K562 treated with DMSO at 1 percent for 24 hours (cell line): ENCODE results near the gene NPAS4. TPM values are rescaled to one million over a fixed set of nuclear protein-coding genes. Genes with fewer than 3 reads are reported as not detected.

Experiments used
- total RNA-seq: library from RNA; unstranded; fragments of 300-600 nt; gene quantifications from 2 replicates; pipeline ENCODE4 v1.2.3, GENCODE V29; 2022; ENCODE audit warnings: low read depth; ENCODE audit not compliant: insufficient read depth

NPAS4 gene
- total RNA-seq: not detected in 2 replicates

DNA sequence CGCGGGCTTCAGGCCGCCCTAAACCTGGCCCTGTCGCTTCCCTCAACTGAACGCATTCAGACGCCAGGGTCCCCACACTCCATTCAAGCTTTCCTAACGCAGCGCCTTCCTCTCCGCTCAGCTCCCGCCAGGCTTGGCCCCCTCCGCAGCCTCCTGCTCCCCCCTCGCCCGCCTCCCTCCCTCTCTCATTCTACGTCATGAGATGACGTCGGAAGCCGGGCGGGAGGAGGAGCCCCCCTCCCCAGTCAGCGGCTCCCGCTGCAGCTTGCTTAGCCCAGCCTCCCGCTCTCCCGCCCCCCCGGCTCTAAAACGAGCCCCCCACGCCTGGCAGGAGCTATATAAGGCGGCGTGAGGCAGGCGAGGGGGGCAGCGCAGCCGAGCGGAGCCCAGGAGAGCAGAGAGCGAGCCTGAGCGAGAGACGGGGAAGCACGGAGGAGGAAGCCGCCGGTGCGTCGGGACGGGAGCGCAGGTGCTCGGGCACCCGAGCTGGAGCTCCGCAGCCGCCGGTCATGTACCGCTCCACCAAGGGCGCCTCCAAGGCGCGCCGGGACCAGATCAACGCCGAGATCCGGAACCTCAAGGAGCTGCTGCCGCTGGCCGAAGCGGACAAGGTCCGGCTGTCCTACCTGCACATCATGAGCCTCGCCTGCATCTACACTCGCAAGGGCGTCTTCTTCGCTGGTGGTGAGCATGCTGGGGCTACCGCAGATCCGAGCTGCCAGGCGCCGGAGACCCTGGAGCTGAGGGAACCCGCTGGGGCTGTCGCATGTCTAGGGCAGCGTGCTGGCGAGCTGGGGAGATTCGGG is at the start of gene NPAS4:
NPAS4 (plus strand) TSS at position 365 of the 806 bp plus-strand sequence; CDS start at position 510, 145 bp downstream.

DNA sequence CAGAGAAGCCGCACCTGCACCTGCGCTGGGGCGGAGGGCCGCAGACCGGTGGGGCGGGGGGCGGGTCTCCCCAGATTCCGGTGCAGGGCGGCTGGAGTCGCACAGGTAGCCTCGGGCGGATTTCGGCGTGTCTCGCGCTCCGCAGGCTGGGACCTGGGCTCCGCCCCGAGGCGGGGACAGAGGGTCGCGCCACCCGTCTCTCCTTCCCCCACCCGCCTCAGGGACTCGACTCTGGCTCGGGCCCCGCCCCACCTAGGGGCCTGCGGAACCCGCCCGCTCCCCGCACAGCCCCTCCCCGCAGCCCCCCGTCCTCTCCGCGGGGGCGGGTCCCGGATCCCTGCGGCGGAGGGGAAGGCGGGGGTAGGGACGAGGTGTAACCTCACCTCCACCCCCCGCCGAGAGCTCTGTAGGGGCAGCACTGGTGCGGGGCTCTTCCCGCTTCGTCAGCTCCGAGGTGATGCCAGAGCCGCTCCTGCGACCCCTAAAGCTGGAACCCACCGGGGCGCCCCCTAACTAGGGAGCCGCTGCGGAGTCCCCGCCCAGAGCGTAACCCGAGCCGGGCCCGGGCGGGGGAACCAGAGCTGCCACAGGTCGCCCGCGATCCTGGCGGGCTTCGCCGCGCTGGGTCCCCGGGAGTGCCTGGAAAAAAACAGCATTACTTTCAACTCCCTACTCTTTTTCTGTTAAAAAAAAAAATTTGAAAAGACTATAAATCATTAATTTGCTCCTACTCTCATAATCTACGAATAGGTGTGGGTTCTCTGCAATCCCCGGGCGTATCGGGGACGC is 49.0 kb upstream of the NPAS4 start, which contains the start of gene SLC29A2:
SLC29A2 (minus strand) TSS at position 134 of the 789 bp plus-strand sequence. CDS start 169 bp downstream, outside the sequence.

DNA sequence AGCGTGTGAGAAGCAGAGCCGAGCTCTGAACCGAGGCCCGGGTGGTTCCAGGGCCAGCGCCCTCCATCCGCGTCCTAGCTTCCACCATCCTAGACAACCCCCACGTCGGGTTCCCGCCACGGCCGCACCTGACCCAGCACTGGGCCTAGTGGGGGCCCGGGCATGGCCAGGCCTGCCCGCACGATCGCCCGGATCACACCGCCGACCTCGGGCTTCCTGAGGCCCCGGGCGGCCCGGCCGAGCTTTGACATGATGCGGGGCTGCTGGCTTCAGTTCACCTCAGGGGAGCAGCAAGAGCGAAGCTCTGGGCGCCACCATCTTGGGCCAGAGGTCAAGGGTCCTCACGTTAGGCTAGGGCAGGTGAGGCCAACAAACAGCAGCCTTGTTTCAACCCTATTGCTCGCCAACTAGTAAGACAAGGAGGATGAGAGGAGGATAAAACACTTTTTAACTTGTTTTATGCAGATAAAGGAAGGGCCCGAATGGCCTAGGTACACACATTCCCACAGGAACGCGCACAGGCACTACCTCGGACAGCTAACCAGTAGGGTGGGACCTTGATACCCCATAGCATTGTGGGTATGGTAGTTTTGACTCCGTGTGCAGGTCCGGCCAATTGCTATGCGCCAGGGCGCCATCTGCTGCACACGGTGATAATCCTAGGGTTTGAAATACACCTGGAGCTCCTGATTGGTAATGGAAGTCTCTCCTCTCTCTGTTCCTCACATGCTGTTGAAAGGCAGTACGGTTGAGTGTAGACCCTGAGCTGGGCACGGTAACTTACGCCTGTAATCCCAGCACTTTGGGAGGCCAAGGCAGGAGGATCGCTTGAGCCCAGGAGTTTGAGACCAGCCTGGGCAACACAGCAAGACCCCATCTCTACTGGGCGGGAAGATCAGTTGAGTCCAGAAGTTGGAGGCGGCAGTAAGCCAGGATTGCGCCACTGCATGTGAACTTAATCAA is 17.9 kb downstream of the NPAS4 start, which contains the start of gene MRPL11:
MRPL11 (minus strand) TSS at position 345 of the 963 bp plus-strand sequence; CDS start at position 251, 94 bp downstream.

DNA sequence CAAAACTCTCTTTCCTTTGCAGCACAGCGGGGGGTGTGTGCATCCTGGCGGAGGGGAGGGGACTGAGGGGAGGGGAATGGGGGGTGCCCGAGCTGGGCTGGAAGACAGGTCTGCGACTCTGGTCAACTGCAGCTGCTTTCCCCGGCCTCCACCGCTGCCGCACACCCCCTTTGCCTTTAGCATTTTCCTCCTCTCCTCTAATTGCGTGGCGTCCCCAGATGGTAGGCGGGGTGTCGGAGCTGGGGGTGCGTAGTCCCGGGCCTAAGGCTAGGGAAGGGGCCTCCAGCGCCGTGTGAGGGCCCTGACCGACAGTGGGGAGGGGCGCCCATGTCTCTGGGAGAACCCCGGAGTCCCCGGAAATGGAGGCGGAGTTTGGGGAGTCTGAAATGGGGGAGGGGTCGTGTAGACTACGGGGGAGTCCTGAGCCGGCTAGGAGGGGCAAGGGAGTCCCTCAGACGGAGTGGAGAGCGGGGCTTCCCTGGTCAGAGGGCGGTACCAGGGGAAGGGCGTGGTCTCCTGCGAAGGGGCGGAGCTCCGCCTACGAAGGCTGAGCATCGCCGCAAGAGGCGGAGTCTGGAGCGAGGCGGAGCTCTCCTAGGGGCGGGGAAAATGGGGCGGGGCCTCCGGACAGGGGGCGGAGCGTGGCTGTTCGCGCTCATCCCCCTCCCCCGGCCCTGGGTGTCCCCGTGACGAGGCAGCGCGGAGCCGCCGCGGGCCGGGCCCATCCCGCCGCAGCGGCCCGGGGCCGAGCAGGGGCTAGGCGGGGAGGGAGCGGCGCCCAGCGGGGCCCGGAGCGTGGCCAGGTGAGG is 45.6 kb downstream of the NPAS4 start, which contains the start of gene PELI3:
PELI3 (plus strand) TSS at position 681 of the 809 bp plus-strand sequence. CDS start 1,224 bp downstream, outside the sequence.

Other genes starting within 250 kb of the NPAS4 start
- gene KLC2, start 163.3 kb upstream of the NPAS4 start, total RNA-seq: 45.0 and 46.3 TPM in 2 replicates
- gene RAB1B, start 152.4 kb upstream of the NPAS4 start, total RNA-seq: 194 and 197 TPM in 2 replicates
- gene CNIH2, start 142.9 kb upstream of the NPAS4 start, total RNA-seq: 1.1 TPM in 1 of 2 replicates, not detected in the other
- gene YIF1A, start 131.9 kb upstream of the NPAS4 start, total RNA-seq: 132 and 143 TPM in 2 replicates
- not detected in 2 replicates for gene TMEM151A, start 129.1 kb upstream of the NPAS4 start, total RNA-seq
- gene CD248, start 104.0 kb upstream of the NPAS4 start, total RNA-seq: not detected in 2 replicates
- gene RIN1, start 84.6 kb upstream of the NPAS4 start, total RNA-seq: 1.1 TPM in 2 replicates
- 65.5 and 66.8 TPM in 2 replicates for gene BRMS1, start 75.9 kb upstream of the NPAS4 start, total RNA-seq
- gene B4GAT1, start 73.4 kb upstream of the NPAS4 start, total RNA-seq: 38.5 and 42.0 TPM in 2 replicates
- gene SLC29A2, start 49.3 kb upstream of the NPAS4 start, total RNA-seq: 14.6 and 18.1 TPM in 2 replicates
- 43.7 and 47.1 TPM in 2 replicates for gene MRPL11, start 17.8 kb downstream of the NPAS4 start, total RNA-seq
- gene PELI3, start 45.9 kb downstream of the NPAS4 start, total RNA-seq: 8.3 and 8.6 TPM in 2 replicates
- 58.7 and 69.0 TPM in 2 replicates for gene DPP3, start 59.4 kb downstream of the NPAS4 start, total RNA-seq
- gene BBS1, start 89.6 kb downstream of the NPAS4 start, total RNA-seq: 12.5 and 13.9 TPM in 2 replicates
- gene ZDHHC24, start 125.0 kb downstream of the NPAS4 start, total RNA-seq: 14.7 and 14.8 TPM in 2 replicates
- not detected in 2 replicates for gene ACTN3, start 125.9 kb downstream of the NPAS4 start, total RNA-seq
- 26.6 and 29.9 TPM in 2 replicates for gene CTSF, start 147.6 kb downstream of the NPAS4 start, total RNA-seq
- gene CCDC87, start 172.0 kb downstream of the NPAS4 start, total RNA-seq: 0.21 and 0.36 TPM in 2 replicates
- gene CCS, start 172.2 kb downstream of the NPAS4 start, total RNA-seq: 40.9 and 51.1 TPM in 2 replicates
- 77.5 and 83.1 TPM in 2 replicates for gene RBM14, start 195.6 kb downstream of the NPAS4 start, total RNA-seq
- gene RBM4, start 217.7 kb downstream of the NPAS4 start, total RNA-seq: 108 and 113 TPM in 2 replicates